DMS 273 (cell line): ENCODE results near the gene KCNN3.

Source experiments
- DNase-seq: peaks from one replicate; lab custom pipeline; 2025; ENCODE audit not compliant: unreplicated experiment; lab: John Stamatoyannopoulos, UW

Gene KCNN3

GRCh38 chr1:154774175-154774855, 95.8 kb downstream of the KCNN3 start:
- no peak for DNase-seq

GRCh38 chr1:154773551-154773950, 96.5 kb downstream of the KCNN3 start:
- no peak for DNase-seq

DNA sequence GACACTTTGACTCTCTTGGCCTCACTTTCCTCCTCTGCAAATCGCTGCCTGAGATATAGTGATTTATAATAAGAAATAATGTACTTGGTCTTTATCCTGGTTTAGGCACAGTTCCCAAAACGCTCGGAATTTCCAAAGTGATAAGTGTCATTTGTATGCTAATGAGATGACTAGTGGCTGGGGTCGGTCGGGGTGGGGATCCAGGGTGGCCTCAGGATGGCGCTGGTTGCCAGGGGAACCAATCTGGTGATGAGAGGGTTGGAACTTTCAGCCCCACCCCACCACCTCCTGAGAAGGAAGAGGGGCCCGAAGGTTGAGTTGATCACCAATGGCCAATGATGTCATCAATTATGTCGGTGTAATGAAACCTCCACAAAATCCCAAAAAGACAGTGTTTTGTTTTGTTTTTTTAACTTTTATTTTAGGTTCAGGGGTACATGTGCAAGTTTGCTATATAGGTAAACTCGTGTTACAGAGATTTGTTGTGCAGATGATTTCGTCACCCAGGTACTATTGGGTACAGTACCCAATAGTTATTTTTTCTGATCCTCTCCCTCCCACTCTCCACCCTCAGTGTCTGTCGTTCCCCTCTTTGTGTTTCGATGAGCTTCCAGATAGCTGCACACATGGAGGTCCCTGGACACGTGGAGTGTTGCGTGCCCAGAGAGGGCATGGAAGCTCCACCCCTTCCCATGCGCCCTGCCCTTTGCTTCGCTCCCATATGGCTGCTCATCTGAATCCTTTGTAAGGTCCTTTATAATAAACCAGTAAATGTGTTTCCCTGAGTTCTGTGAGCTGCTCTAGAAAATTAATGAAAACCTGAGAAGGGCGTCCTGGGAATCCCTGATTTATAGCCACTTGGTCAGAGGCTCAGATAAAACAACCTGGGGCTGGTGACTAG, 97.2 kb downstream of the KCNN3 start:
- DNase-seq, result peak; percentile 33

GRCh38 chr1:154772056-154772455, 98.0 kb downstream of the KCNN3 start:
- DNase-seq, result no peak

- no peak for DNase-seq
Measured at GRCh38 chr1:154770897-154771594, 99.0 kb downstream of the KCNN3 start.

DNA sequence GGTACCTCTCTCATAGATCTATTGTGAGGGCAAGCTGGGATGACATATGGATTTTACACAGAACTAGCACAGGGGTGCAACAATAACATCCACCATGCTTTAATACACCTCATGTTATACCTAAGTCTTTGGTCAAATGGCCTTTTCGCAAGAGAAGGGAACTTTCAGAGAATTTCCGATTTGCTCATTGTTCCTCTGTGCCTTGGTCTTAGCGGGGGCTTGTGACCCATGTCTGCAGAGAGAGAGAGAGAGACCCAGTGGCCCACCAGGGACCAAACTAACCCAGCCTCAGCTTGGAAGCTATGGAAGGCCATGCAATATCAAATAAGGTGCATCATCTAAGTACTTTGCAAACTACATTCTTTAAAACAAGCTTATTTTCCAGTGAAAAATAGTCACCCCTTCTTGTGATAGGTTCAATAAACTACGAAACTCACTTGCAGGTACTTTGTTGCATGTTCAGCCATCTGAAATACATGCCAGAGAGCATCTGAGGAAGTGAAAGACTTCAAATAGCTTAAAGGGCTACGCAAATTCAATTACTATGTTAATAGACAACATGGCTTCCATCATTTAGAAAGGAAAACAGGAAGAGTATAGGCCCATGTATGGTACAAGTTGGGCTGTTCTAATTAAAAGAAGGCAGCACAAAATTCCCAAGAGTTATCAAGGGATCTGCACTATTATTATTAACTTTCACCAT, 100.7 kb downstream of the KCNN3 start:
- DNase-seq, result no peak

GRCh38 chr1:154768456-154769125, 101.5 kb downstream of the KCNN3 start:
- no peak for DNase-seq

GRCh38 chr1:154767315-154768240, 102.5 kb downstream of the KCNN3 start:
- peak; percentile 85 for DNase-seq

- DNase-seq, result peak; percentile 83
Measured at GRCh38 chr1:154765970-154766369, 104.1 kb downstream of the KCNN3 start.

DNA sequence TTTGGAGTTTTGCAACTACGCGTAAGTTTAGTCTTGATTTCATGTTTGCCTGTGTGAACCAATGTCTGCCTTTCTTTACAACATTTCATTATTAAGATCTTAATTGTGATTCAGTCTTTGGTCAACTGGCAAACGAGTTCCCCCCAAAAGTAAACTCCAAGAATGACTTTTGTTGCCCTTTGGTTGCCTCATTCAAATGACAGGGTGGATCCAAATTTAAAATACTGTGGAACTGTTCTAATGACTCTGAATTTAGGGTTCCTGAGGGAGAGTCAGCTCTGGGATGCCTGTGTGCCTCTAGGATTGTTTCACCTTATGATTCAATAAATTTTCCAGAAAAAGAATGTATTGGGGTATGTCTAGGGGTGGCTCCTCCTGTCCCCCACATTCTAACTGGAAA, 105.3 kb downstream of the KCNN3 start:
- no peak for DNase-seq

GRCh38 chr1:154764181-154764580, 105.9 kb downstream of the KCNN3 start:
- DNase-seq, result no peak

GRCh38 chr1:154760469-154760933, 109.6 kb downstream of the KCNN3 start:
- no peak for DNase-seq

- DNase-seq, result no peak
Measured at GRCh38 chr1:154759793-154760192, 110.3 kb downstream of the KCNN3 start.

- DNase-seq, result no peak
Measured at GRCh38 chr1:154759196-154759595, 110.9 kb downstream of the KCNN3 start.

- DNase-seq, result no peak
Measured at GRCh38 chr1:154758346-154758745, 111.7 kb downstream of the KCNN3 start.

- DNase-seq, result no peak
Measured at GRCh38 chr1:154756793-154757548, 113.1 kb downstream of the KCNN3 start.

DNA sequence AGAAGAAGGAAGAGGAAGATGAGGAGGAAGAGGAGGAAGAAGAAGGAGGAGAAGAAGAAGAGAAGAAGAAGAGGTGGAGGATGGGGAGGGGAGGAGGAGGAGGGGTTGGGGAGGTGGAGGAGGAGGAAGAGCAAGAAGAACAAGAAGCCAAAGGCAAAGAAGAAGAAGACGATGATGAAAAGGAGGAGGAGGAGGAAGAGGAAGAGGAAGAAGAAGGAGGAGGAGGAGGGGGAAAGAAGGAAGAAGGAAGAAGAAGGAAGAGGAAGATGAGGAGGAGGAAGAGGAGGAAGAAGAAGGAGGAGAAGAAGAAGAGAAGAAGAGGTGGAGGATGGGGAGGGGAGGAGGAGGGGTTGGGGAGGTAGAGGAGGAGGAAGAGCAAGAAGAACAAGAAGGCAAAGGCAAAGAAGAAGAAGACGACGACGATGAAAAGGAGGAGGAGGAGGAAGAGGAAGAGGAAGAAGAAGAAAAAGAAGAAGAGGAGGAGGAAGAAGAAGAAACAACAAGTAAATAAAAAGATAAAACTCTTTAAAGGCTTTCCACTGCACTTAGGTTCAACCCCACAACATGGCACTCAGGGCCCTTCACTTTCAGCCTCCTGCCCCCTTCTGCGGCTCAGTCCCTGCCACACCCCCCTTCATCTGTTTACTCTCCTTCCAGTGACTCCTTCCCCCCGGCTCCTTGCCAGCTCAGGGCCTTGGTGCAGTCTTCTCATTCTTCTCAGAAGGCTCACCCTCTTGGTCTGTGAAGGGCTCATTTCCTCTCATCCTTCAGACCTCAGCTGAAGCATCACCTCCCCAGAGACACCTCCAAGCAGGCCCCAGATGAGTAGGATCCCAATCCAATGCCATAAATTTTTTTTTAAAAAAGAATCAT, 114.0 kb downstream of the KCNN3 start:
- DNase-seq, result peak; percentile 20

- no peak for DNase-seq
Measured at GRCh38 chr1:154753426-154753825, 116.7 kb downstream of the KCNN3 start.
